Gastroesophageal sphincter (tissue), 4 donors: ENCODE results near the gene PRKD1. TPM values are rescaled to one million over a fixed set of nuclear protein-coding genes. Genes with fewer than 3 reads are reported as not detected.

Source experiments
- ATAC-seq: fragments of 150-250 bp; one replicate; pipeline ENCODE4 v1.9.1; 2016; ENCODE audit warnings: mild to moderate bottlenecking, moderate library complexity
- H3K27ac ChIP-seq, 4 donors: fragments of 200-600 bp; sonication (generic) in 3 of 4; 1 replicate in 3 of 4; 2 replicates in 1 of 4; pipeline ENCODE4 v1.5.1; 2016 to 2019
- H3K27me3 ChIP-seq: fragments of 200-600 bp; sonication (generic); one replicate; pipeline ENCODE4 v1.5.1; 2019
- H3K36me3 ChIP-seq, 2 donors: fragments of 200-600 bp; sonication (generic); one replicate each; pipeline ENCODE4 v1.5.1; 2019; ENCODE audit warnings: control low read depth in 1 of 2
- H3K4me1 ChIP-seq, 3 donors: fragments of 200-600 bp; sonication (generic); 1 replicate in 2 of 3; 2 replicates in 1 of 3; pipeline ENCODE4 v1.5.1; 2016 to 2019; ENCODE audit warnings: control low read depth in 2 of 3
- H3K4me3 ChIP-seq, 2 donors: fragments of 200-600 bp; sonication (generic); one replicate each; pipeline ENCODE4 v1.5.1; 2019; ENCODE audit warnings: mild to moderate bottlenecking in 1 of 2, moderate library complexity in 1 of 2
- H3K9me3 ChIP-seq, 3 donors: fragments of 200-600 bp; sonication (generic); one replicate each; pipeline ENCODE4 v1.5.1; 2017 to 2019; ENCODE audit warnings: control low read depth in 2 of 3
- CTCF ChIP-seq, 4 experiments: fragments of 200-600 bp in 2 of 4; fragments of 450-650 bp in 2 of 4; sonication (generic) in 1 of 4; IDR thresholded peaks; one replicate each; pipeline ENCODE4 v1.5.1; 2017 to 2019; ENCODE audit warnings: antibody characterized with exemption in 4 of 4, mild to moderate bottlenecking in 2 of 4, moderate library complexity in 2 of 4
- EP300 ChIP-seq: sonication (generic); formaldehyde crosslinking; IDR thresholded peaks from one replicate; pipeline ENCODE4 v1.6.1; 2017; ENCODE audit warnings: antibody characterized with exemption, mild to moderate bottlenecking
- POLR2A ChIP-seq, 2 donors: fragments of 450-650 bp; IDR thresholded peaks; one replicate each; pipeline ENCODE4 v1.6.1; 2017; ENCODE audit warnings: antibody characterized with exemption in 2 of 2, mild to moderate bottlenecking in 2 of 2, moderate library complexity in 1 of 2
- POLR2AphosphoS5 ChIP-seq: sonication (generic); formaldehyde crosslinking; IDR thresholded peaks from one replicate; pipeline ENCODE4 v1.6.1; 2017; ENCODE audit warnings: antibody characterized with exemption
- WGBS, 2 donors: methylation state at CpG; one replicate each; pipeline ENCODE4 v1.1.5; 2018; ENCODE audit warnings: low coverage in 1 of 2; 5-methylcytosine and 5-hydroxymethylcytosine counted together
- total RNA-seq, 4 donors: library from RNA; depleted of rRNA; stranded (reverse); fragments of >200 nt; gene quantifications; one replicate each; pipeline ENCODE4 v1.1.0, GENCODE V29; 2016

The PRKD1 gene
- total RNA-seq, 4 donors from 2014 or later = 11.9 to 14.3 (median 12.6) TPM

DNA sequence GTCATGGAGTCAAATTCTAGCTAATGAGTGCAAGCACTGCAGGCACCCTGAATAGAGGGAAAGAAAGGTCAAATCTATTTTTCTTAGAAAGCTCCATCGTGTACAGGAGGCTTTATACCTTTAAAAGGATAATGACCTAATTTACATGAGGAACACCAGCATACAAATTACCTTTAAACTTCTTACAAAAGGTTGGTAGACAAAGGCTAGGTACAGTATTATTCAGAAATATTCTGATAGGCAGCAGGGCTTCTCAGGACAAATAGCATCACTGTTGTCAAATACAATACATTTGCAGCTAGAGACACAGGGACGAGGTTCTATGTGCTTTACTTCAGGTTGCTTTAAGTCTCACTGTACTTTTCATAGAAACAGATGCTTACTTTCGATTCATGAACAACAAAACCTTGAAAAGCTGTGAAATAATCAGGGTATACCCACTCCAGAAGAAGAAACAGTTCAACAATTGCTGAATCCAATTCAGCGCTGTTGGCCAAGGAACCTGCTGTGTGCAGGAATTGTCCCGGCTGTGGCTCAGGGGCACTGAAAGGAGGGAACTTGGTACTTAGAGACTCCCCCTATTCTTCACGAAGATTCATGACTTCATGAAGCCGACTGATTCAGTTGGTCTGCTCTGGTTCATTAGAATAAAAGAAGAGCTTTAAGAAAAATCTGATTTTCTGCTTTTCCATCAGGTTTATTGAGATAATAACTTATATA, 252.9 kb downstream of the PRKD1 start:
- ATAC-seq = no peak
- WGBS, 2 donors = 89 to 91% methylated on average over 7 of the region's 7 CpGs
- no peak overlapping the region for H3K4me3 ChIP-seq

DNA sequence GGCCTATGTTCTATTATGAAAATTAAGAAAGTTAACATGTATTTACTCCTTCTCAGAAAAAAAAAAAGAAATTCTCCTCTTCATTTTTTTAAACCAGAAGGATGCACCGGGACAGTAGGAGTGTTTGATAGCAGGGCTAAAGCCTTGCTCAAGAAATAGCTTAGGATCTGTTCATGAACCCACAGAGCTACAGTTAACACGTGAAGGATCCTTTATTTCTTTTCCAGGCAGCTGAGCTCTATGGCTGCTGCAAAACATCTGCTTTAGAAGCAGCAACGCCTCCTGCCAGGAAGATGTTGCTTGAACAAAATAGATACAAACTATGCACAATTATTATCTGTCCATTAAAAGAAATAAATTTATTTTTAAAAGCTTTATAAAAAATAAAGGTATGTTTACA, 254.8 kb downstream of the PRKD1 start:
- Histone ChIP-seq H3K36me3 (no peaks in the 10 kb centered on the region), H3K9me3 (no peaks in the 10 kb centered on the region), H3K4me1 (no peaks in the 10 kb centered on the region), H3K27ac (no peak overlapping the region), H3K27me3 (no peaks in the 10 kb centered on the region), H3K4me3 (no peak overlapping the region)
- ATAC-seq = no peak
- WGBS, 2 donors = 30 to 48% methylated on average over 3 of the region's 3 CpGs
- no peak for TF ChIP-seq POLR2AphosphoS5
- TF ChIP-seq POLR2A (IDR thresholded peaks at IDR 0.05) = no peak
- no peak for TF ChIP-seq EP300
- no peak for TF ChIP-seq CTCF (IDR thresholded peaks at IDR 0.05)

More for the DNA sequence above, 252.9 kb downstream of the PRKD1 start:
- H3K4me1 ChIP-seq = no peaks in the 10 kb centered on the region
- H3K27me3 ChIP-seq = no peaks in the 10 kb centered on the region
- H3K9me3 ChIP-seq = no peaks in the 10 kb centered on the region
- H3K36me3 ChIP-seq = no peaks in the 10 kb centered on the region
- no peak overlapping the region for H3K27ac ChIP-seq
- no peak for TF ChIP-seq EP300
- no peak for TF ChIP-seq CTCF (IDR thresholded peaks at IDR 0.05)
- no peak for TF ChIP-seq POLR2AphosphoS5
- no peak for TF ChIP-seq POLR2A (IDR thresholded peaks at IDR 0.05)

DNA sequence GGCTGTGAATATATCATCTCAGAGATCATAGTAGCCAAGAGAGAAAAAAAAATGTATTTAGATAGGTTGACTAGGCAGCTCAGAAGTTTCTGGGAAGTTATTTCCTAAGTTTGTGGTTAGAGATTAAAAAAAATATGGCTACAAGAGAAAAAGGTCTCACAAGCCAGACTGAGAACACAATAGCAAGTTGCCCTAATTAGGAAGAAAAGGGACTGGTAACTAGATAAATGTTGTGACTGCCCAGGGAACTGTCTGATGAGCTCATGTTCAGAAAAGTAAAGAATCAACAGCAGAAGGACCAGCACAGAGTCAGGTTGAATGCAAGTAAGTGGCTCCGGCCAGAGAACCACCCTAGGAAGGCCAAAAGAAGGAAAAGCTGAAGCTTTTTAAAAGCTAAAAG, 256.6 kb downstream of the PRKD1 start:
- no peak for TF ChIP-seq CTCF (IDR thresholded peaks at IDR 0.05)
- no peak for TF ChIP-seq POLR2AphosphoS5
- no peak for TF ChIP-seq POLR2A (IDR thresholded peaks at IDR 0.05)
- no peak for TF ChIP-seq EP300
- Histone ChIP-seq H3K4me3 (no peak overlapping the region), H3K9me3 (no peaks in the 10 kb centered on the region), H3K27me3 (no peaks in the 10 kb centered on the region), H3K4me1 (no peaks in the 10 kb centered on the region), H3K36me3 (no peaks in the 10 kb centered on the region), H3K27ac (no peak overlapping the region)
- no peak for ATAC-seq
- WGBS, 2 donors = 30% methylated on average over 1 of the region's 1 CpG; no CpG with 5 or more reads in 1 of the 2 donors

- H3K9me3 ChIP-seq = no peaks in the 10 kb centered on the region
- no peaks in the 10 kb centered on the region for H3K27me3 ChIP-seq
- no peak for TF ChIP-seq POLR2A (IDR thresholded peaks at IDR 0.05)
- TF ChIP-seq EP300 = no peak
- no peak for TF ChIP-seq CTCF (IDR thresholded peaks at IDR 0.05)
- no peak for TF ChIP-seq POLR2AphosphoS5
- H3K36me3 ChIP-seq = peaks cover 0 to 13% of the 10 kb centered on the region in 2 donors
- 64% methylated on average over 1 of the region's 1 CpG; no CpG with 5 or more reads in 1 of the 2 donors for WGBS, 2 donors
- H3K4me3 ChIP-seq = no peak overlapping the region
- H3K4me1 ChIP-seq = no peaks in the 10 kb centered on the region
- ATAC-seq = no peak
- H3K27ac ChIP-seq = no peak overlapping the region
These were observed 259.4 kb downstream of the PRKD1 start for GRCh38 chr14:29668201-29668600.

- no peak overlapping the region for H3K4me3 ChIP-seq
- no peaks in the 10 kb centered on the region for H3K27me3 ChIP-seq
- no peak for TF ChIP-seq EP300
- no peak for TF ChIP-seq CTCF (IDR thresholded peaks at IDR 0.05)
- TF ChIP-seq POLR2A (IDR thresholded peaks at IDR 0.05) = no peak
- no peak for TF ChIP-seq POLR2AphosphoS5
- no peak for ATAC-seq
- no peak overlapping the region for H3K27ac ChIP-seq
- WGBS, 2 donors = 93 to 98% methylated on average over 5 of the region's 5 CpGs
- H3K9me3 ChIP-seq = no peaks in the 10 kb centered on the region
- peaks cover 0 to 14% of the 10 kb centered on the region in 2 donors for H3K36me3 ChIP-seq
- no peaks in the 10 kb centered on the region for H3K4me1 ChIP-seq
These were observed 263.1 kb downstream of the PRKD1 start for GRCh38 chr14:29664515-29664914.
